K562 (cell line): ENCODE data around the gene NAPA. TPM values are rescaled to one million over a fixed set of nuclear protein-coding genes. Genes with fewer than 3 reads are reported as not detected.

ENCODE experiments used
- C11orf30 ChIP-seq: fragments of 450-650 bp; IDR thresholded peaks from 2 replicates; pipeline ENCODE4 v1.6.1; 2016; ENCODE audit warnings: low read depth, mild to moderate bottlenecking
- CREM ChIP-seq: IDR thresholded peaks from 2 replicates; pipeline ENCODE4 v1.6.1; 2014; ENCODE audit warnings: antibody characterized with exemption, low read depth
- HDAC8 ChIP-seq: fragments of 450-650 bp; IDR thresholded peaks from 2 replicates; pipeline ENCODE4 v1.6.1; 2016; ENCODE audit warnings: mild to moderate bottlenecking, missing genetic modification characterization, moderate library complexity, missing compliant biosample characterization
- HIVEP1 ChIP-seq: fragments of 250-450 bp; sonication (Bioruptor Pico); IDR thresholded peaks from 2 replicates; pipeline ENCODE4 v1.4.0; 2020; ENCODE audit warnings: mild to moderate bottlenecking
- MAFF ChIP-seq: IDR thresholded peaks from 2 replicates; pipeline ENCODE4 v1.6.1; 2012; ENCODE audit warnings: low read length, improper control_type of control experiment
- MED1 ChIP-seq: sonication (generic); formaldehyde crosslinking; IDR thresholded peaks from 2 replicates; pipeline ENCODE4 v1.8.1; 2023; ENCODE audit warnings: missing genetic modification reagents, borderline replicate concordance
- MIER1 ChIP-seq: fragments of 450-650 bp; IDR thresholded peaks from 2 replicates; pipeline ENCODE4 v1.6.1; 2016; ENCODE audit warnings: antibody characterized with exemption, mild to moderate bottlenecking, low read depth
- NBN ChIP-seq: fragments of 450-650 bp; IDR thresholded peaks from 2 replicates; pipeline ENCODE4 v1.6.1; 2016; ENCODE audit warnings: low read depth, mild to moderate bottlenecking
- NFIC ChIP-seq: fragments of 450-650 bp; IDR thresholded peaks from 2 replicates; pipeline ENCODE4 v1.6.1; 2017; ENCODE audit warnings: mild to moderate bottlenecking, inconsistent platforms
- PCBP1 ChIP-seq: fragments of 200-400 bp; formaldehyde crosslinking; IDR thresholded peaks from 2 replicates; pipeline ENCODE4 v1.6.1; 2018; ENCODE audit warnings: mild to moderate bottlenecking, low read depth, low read length; ENCODE audit not compliant: poor library complexity, severe bottlenecking
- POU5F1 ChIP-seq: fragments of 150-350 bp; IDR thresholded peaks from 2 replicates; pipeline ENCODE4 v1.6.1; 2014; ENCODE audit warnings: borderline replicate concordance, low read length, low read depth, mild to moderate bottlenecking; ENCODE audit not compliant: partially characterized antibody
- RB1 ChIP-seq: fragments of 450-650 bp; IDR thresholded peaks from 2 replicates; pipeline ENCODE4 v1.6.1; 2017; ENCODE audit warnings: low read depth, mild to moderate bottlenecking
- SMARCA5 ChIP-seq: fragments of 450-650 bp; IDR thresholded peaks from 2 replicates; pipeline ENCODE4 v1.6.1; 2016
- STAT5B ChIP-seq: fragments of 250-450 bp; sonication (Bioruptor Pico); IDR thresholded peaks from 2 replicates; pipeline ENCODE4 v1.8.0; 2021; ENCODE audit warnings: mild to moderate bottlenecking, inconsistent platforms
- polyA plus RNA-seq, 8 experiments: library from polyadenylated mRNA; depleted of rRNA in 4 of 8; stranded (reverse) in 5 of 8; unstranded in 3 of 8; fragments of >200 nt; fragmentation: Nextera tagmentation in 2 of 8; fragmentation: Illumina TruSeq in 1 of 8; extraction: Ambion mirVana in 2 of 8; extraction: Trizol in 1 of 8; gene quantifications; 2 replicates each; pipeline versions ENCODE4 v1.2.1 to v1.2.3, GENCODE V29; 2011 to 2014; ENCODE audit warnings: inconsistent platforms in 1 of 8, missing spikeins in 1 of 8
- total RNA-seq, 7 experiments: library from RNA; depleted of rRNA in 6 of 7; stranded (reverse); fragments of >200 nt in 6 of 7; fragmentation: Illumina TruSeq in 2 of 7; extraction: Trizol in 2 of 7; gene quantifications; 2 replicates each; pipeline versions ENCODE4 v1.2.1 to v1.2.3, GENCODE V29; 2011 to 2021; ENCODE audit warnings: low replicate concordance in 1 of 7
- TF ChIP-seq, protein P1 (sequence below): fragments of 150-350 bp; IDR thresholded peaks from 2 replicates; pipeline ENCODE4 v1.6.1; 2014; ENCODE audit warnings: low read depth, mild to moderate bottlenecking, low read length, borderline replicate concordance
- TF ChIP-seq, protein P2 (sequence below): sonication (generic); formaldehyde crosslinking; IDR thresholded peaks from 2 replicates; pipeline ENCODE4 v1.8.1; 2023; ENCODE audit warnings: mild to moderate bottlenecking, missing genetic modification reagents
- TF ChIP-seq, protein P3 (sequence below): fragments of 250-450 bp; sonication (Bioruptor Pico); IDR thresholded peaks from 2 replicates; pipeline ENCODE4 v1.6.1; 2021; ENCODE audit warnings: mild to moderate bottlenecking
- TF ChIP-seq, protein P4 (sequence below): fragments of 450-650 bp; IDR thresholded peaks from 2 replicates; pipeline ENCODE4 v1.6.1; 2017; ENCODE audit warnings: mild to moderate bottlenecking, moderate library complexity
- TF ChIP-seq, protein P5 (sequence below): fragments of 250-450 bp; sonication (Bioruptor Pico); IDR thresholded peaks from 2 replicates; pipeline ENCODE4 v1.8.0; 2021; ENCODE audit warnings: moderate library complexity, mild to moderate bottlenecking, inconsistent platforms

The NAPA gene
- total and polyA plus RNA-seq, 9 of the 15 experiments (the other 6 are each of a cell fraction or from before 2014, with no cell fraction given), result 5.4 to 98.6 (median 77.5) TPM

DNA sequence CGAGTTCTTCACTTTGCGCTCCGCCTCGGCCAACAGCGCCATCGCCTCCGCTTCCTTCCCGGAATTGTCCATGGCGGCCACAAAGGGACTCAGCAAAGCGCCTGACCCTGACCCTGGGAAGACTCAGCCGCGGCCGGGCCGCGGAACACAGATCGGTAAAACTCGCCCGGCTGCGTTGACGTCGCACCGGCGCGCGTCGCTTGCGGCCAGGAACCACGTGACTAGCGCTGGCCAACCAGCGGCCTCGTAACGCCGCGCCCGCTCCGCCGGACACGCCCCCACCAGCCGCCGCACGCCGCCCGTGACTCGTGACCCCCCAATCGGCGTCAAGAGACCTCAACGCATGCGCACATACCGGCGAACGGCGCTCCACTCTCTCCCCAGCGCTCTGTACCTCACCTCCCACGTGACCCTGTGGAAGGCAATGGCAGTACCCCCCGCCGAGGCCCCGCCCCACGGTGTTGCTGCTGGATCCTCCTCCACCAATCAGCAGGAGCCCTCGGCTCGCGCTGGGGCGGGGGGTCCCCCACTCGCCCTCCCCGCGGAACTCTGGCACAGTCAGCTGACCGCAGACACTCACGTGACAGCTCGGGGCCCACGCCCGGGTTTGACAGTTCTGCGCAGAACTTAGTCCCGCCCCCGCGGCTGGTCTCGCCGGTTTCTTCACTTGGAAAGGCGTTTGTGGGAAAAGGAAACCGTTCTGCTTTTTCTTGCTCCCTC lies at the start of gene NAPA (continued):
- TF ChIP-seq PCBP1 (no peak), STAT5B (CRISPR knock-in tag) (no peak), HDAC8 (tag) (no peak), POU5F1 (no peak), RB1 (peak; percentile 42; the same call in 1 of the 2 replicates), HIVEP1 (CRISPR knock-in tag) (no peak), SMARCA5 (no peak), NBN (no peak), C11orf30 (peak; percentile 86), CREM (peak; percentile 96), MAFF (no peak), MIER1 (no peak), NFIC (no peak), MED1 (CRISPR knock-in tag) (no peak)
- TF ChIP-seq, protein P1, sequence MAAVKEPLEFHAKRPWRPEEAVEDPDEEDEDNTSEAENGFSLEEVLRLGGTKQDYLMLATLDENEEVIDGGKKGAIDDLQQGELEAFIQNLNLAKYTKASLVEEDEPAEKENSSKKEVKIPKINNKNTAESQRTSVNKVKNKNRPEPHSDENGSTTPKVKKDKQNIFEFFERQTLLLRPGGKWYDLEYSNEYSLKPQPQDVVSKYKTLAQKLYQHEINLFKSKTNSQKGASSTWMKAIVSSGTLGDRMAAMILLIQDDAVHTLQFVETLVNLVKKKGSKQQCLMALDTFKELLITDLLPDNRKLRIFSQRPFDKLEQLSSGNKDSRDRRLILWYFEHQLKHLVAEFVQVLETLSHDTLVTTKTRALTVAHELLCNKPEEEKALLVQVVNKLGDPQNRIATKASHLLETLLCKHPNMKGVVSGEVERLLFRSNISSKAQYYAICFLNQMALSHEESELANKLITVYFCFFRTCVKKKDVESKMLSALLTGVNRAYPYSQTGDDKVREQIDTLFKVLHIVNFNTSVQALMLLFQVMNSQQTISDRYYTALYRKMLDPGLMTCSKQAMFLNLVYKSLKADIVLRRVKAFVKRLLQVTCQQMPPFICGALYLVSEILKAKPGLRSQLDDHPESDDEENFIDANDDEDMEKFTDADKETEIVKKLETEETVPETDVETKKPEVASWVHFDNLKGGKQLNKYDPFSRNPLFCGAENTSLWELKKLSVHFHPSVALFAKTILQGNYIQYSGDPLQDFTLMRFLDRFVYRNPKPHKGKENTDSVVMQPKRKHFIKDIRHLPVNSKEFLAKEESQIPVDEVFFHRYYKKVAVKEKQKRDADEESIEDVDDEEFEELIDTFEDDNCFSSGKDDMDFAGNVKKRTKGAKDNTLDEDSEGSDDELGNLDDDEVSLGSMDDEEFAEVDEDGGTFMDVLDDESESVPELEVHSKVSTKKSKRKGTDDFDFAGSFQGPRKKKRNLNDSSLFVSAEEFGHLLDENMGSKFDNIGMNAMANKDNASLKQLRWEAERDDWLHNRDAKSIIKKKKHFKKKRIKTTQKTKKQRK, result no peak
- TF ChIP-seq, protein P2, sequence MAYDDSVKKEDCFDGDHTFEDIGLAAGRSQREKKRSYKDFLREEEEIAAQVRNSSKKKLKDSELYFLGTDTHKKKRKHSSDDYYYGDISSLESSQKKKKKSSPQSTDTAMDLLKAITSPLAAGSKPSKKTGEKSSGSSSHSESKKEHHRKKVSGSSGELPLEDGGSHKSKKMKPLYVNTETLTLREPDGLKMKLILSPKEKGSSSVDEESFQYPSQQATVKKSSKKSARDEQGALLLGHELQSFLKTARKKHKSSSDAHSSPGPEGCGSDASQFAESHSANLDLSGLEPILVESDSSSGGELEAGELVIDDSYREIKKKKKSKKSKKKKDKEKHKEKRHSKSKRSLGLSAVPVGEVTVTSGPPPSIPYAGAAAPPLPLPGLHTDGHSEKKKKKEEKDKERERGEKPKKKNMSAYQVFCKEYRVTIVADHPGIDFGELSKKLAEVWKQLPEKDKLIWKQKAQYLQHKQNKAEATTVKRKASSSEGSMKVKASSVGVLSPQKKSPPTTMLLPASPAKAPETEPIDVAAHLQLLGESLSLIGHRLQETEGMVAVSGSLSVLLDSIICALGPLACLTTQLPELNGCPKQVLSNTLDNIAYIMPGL (CRISPR knock-in tag), result no peak
- TF ChIP-seq, protein P3, sequence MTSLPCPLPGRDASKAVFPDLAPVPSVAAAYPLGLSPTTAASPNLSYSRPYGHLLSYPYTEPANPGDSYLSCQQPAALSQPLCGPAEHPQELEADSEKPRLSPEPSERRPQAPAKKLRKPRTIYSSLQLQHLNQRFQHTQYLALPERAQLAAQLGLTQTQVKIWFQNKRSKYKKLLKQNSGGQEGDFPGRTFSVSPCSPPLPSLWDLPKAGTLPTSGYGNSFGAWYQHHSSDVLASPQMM, result no peak
- TF ChIP-seq, protein P4, sequence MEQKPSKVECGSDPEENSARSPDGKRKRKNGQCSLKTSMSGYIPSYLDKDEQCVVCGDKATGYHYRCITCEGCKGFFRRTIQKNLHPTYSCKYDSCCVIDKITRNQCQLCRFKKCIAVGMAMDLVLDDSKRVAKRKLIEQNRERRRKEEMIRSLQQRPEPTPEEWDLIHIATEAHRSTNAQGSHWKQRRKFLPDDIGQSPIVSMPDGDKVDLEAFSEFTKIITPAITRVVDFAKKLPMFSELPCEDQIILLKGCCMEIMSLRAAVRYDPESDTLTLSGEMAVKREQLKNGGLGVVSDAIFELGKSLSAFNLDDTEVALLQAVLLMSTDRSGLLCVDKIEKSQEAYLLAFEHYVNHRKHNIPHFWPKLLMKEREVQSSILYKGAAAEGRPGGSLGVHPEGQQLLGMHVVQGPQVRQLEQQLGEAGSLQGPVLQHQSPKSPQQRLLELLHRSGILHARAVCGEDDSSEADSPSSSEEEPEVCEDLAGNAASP, result no peak
- TF ChIP-seq, protein P5, sequence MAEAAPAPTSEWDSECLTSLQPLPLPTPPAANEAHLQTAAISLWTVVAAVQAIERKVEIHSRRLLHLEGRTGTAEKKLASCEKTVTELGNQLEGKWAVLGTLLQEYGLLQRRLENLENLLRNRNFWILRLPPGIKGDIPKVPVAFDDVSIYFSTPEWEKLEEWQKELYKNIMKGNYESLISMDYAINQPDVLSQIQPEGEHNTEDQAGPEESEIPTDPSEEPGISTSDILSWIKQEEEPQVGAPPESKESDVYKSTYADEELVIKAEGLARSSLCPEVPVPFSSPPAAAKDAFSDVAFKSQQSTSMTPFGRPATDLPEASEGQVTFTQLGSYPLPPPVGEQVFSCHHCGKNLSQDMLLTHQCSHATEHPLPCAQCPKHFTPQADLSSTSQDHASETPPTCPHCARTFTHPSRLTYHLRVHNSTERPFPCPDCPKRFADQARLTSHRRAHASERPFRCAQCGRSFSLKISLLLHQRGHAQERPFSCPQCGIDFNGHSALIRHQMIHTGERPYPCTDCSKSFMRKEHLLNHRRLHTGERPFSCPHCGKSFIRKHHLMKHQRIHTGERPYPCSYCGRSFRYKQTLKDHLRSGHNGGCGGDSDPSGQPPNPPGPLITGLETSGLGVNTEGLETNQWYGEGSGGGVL (CRISPR knock-in tag), result no peak
